AG20443 (cell line): Measurements from ENCODE around the gene ZP1.

ENCODE experiments used
- DNase-seq: peaks from one replicate; pipeline ENCODE4 v3.0.0; 2012; ENCODE audit warnings: low spot score, mixed read lengths

The ZP1 gene

GRCh38 chr11:60910281-60910687 lies 42.9 kb downstream of the ZP1 start:
- no peak for DNase-seq

- no peak for DNase-seq
Measured at GRCh38 chr11:60910711-60911380, 43.5 kb downstream of the ZP1 start.

GRCh38 chr11:60912223-60912850 lies 45.0 kb downstream of the ZP1 start:
- DNase-seq = no peak

- no peak for DNase-seq
Measured at GRCh38 chr11:60912851-60913528, 45.6 kb downstream of the ZP1 start.

GRCh38 chr11:60913793-60914632 lies 46.7 kb downstream of the ZP1 start, which contains the start of gene TMEM109:
Gene TMEM109, plus strand, starts transcription at chr11:60914158. Its CDS starts 5,536 bp downstream, at chr11:60919694.
- peak; percentile 97 for DNase-seq

- peak; percentile 59 for DNase-seq
Measured at GRCh38 chr11:60914633-60915247, 47.4 kb downstream of the ZP1 start.

- peak; percentile 86 for DNase-seq
Measured at GRCh38 chr11:60915248-60915914, 48.0 kb downstream of the ZP1 start.

- no peak for DNase-seq
Measured at GRCh38 chr11:60916669-60917206, 49.4 kb downstream of the ZP1 start.

- DNase-seq = no peak
Measured at GRCh38 chr11:60917267-60917666, 49.9 kb downstream of the ZP1 start.

- no peak for DNase-seq
Measured at GRCh38 chr11:60918251-60918938, 51.1 kb downstream of the ZP1 start.

GRCh38 chr11:60918939-60919265 lies 51.6 kb downstream of the ZP1 start:
- DNase-seq = no peak

GRCh38 chr11:60919320-60919719 lies 52.0 kb downstream of the ZP1 start:
- DNase-seq = no peak

GRCh38 chr11:60919956-60920355 lies 52.6 kb downstream of the ZP1 start:
- no peak for DNase-seq

GRCh38 chr11:60921259-60921658 lies 53.9 kb downstream of the ZP1 start:
- DNase-seq = no peak

GRCh38 chr11:60921777-60922335 lies 54.5 kb downstream of the ZP1 start:
- DNase-seq = no peak

- no peak for DNase-seq
Measured at GRCh38 chr11:60922906-60923305, 55.6 kb downstream of the ZP1 start.

GRCh38 chr11:60923326-60923725 lies 56.0 kb downstream of the ZP1 start:
- no peak for DNase-seq

GRCh38 chr11:60923800-60924109 lies 56.4 kb downstream of the ZP1 start:
- DNase-seq = no peak

GRCh38 chr11:60924110-60924905 lies 57.0 kb downstream of the ZP1 start, which contains the start of gene TMEM132A:
Gene TMEM132A, plus strand, starts transcription at chr11:60924460. Its CDS starts 174 bp downstream, at chr11:60924634.
- peak; percentile 94 for DNase-seq
